Osteocyte (in vitro differentiated cells): Measurements from ENCODE around the gene NFIC. TPM values are rescaled to one million over a fixed set of nuclear protein-coding genes. Genes with fewer than 3 reads are reported as not detected.

ENCODE experiments used
- DNase-seq: peaks from one replicate; pipeline ENCODE4 v3.0.0; 2021; ENCODE audit warnings: mixed read lengths; ENCODE audit not compliant: unreplicated experiment; ENCODE audit errors: extremely low spot score
- H3K27ac Mint-ChIP-seq: one replicate; pipeline ENCODE4 v1.8.0; 2021; ENCODE audit warnings: mild to moderate bottlenecking, mixed read lengths; ENCODE audit not compliant: unreplicated experiment
- H3K27me3 Mint-ChIP-seq: one replicate; pipeline ENCODE4 v1.8.0; 2021; ENCODE audit warnings: mixed read lengths; ENCODE audit not compliant: unreplicated experiment
- H3K36me3 Mint-ChIP-seq: one replicate; pipeline ENCODE4 v1.8.0; 2021; ENCODE audit warnings: mixed read lengths; ENCODE audit not compliant: unreplicated experiment
- H3K4me1 Mint-ChIP-seq: one replicate; pipeline ENCODE4 v1.8.0; 2021; ENCODE audit warnings: mixed read lengths; ENCODE audit not compliant: unreplicated experiment
- H3K4me3 Mint-ChIP-seq: one replicate; pipeline ENCODE4 v1.8.0; 2021; ENCODE audit warnings: mild to moderate bottlenecking, moderate library complexity, mixed read lengths; ENCODE audit not compliant: unreplicated experiment
- H3K9me3 Mint-ChIP-seq: one replicate; pipeline ENCODE4 v1.8.0; 2021; ENCODE audit warnings: mixed read lengths; ENCODE audit not compliant: unreplicated experiment
- total RNA-seq: library from RNA; stranded (reverse); gene quantifications from 2 replicates; pipeline ENCODE4 v1.2.1, GENCODE V29; 2021
- TF ChIP-seq, protein P1 (sequence below): fragments of 200-600 bp; sonication (generic); IDR thresholded peaks from 2 replicates; pipeline ENCODE4 v1.5.0; 2021; ENCODE audit warnings: antibody characterized with exemption, mild to moderate bottlenecking, moderate library complexity

The NFIC gene
- total RNA-seq, 1 donor from 2014 or later, result 63.8 TPM

- Mint-ChIP-seq H3K36me3 (no peaks in the 10 kb centered on the region), H3K4me3 (no peak overlapping the region), H3K27me3 (peaks cover 13% of the 10 kb centered on the region), H3K4me1 (no peaks in the 10 kb centered on the region), H3K27ac (no peak overlapping the region), H3K9me3 (no peaks in the 10 kb centered on the region)
- TF ChIP-seq, protein P1, sequence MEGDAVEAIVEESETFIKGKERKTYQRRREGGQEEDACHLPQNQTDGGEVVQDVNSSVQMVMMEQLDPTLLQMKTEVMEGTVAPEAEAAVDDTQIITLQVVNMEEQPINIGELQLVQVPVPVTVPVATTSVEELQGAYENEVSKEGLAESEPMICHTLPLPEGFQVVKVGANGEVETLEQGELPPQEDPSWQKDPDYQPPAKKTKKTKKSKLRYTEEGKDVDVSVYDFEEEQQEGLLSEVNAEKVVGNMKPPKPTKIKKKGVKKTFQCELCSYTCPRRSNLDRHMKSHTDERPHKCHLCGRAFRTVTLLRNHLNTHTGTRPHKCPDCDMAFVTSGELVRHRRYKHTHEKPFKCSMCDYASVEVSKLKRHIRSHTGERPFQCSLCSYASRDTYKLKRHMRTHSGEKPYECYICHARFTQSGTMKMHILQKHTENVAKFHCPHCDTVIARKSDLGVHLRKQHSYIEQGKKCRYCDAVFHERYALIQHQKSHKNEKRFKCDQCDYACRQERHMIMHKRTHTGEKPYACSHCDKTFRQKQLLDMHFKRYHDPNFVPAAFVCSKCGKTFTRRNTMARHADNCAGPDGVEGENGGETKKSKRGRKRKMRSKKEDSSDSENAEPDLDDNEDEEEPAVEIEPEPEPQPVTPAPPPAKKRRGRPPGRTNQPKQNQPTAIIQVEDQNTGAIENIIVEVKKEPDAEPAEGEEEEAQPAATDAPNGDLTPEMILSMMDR, result no peak
- DNase-seq, result no peak
Measured at GRCh38 chr19:3321696-3322095, 44.7 kb upstream of the NFIC start.

- TF ChIP-seq, protein P1, result no peak
- no peaks in the 10 kb centered on the region for H3K9me3 Mint-ChIP-seq
- DNase-seq, result no peak
- H3K36me3 Mint-ChIP-seq, result no peaks in the 10 kb centered on the region
- H3K27ac Mint-ChIP-seq, result no peak overlapping the region
- no peak overlapping the region for H3K4me3 Mint-ChIP-seq
- peaks cover 13% of the 10 kb centered on the region for H3K27me3 Mint-ChIP-seq
- H3K4me1 Mint-ChIP-seq, result peaks cover 1% of the 10 kb centered on the region
Measured at GRCh38 chr19:3322199-3322978, 44.0 kb upstream of the NFIC start.

- TF ChIP-seq, protein P1, result no peak
- Mint-ChIP-seq H3K27ac (no peak overlapping the region), H3K27me3 (peaks cover 13% of the 10 kb centered on the region), H3K4me1 (peaks cover 1% of the 10 kb centered on the region), H3K36me3 (no peaks in the 10 kb centered on the region), H3K9me3 (no peaks in the 10 kb centered on the region), H3K4me3 (no peak overlapping the region)
- DNase-seq, result no peak
Measured at GRCh38 chr19:3323026-3323425, 43.4 kb upstream of the NFIC start.

GRCh38 chr19:3323658-3324057 is 42.7 kb upstream of the NFIC start:
- H3K9me3 Mint-ChIP-seq, result no peaks in the 10 kb centered on the region
- TF ChIP-seq, protein P1, result no peak
- no peak overlapping the region for H3K4me3 Mint-ChIP-seq
- no peak overlapping the region for H3K27ac Mint-ChIP-seq
- no peaks in the 10 kb centered on the region for H3K36me3 Mint-ChIP-seq
- H3K4me1 Mint-ChIP-seq, result peaks cover 1% of the 10 kb centered on the region
- no peak for DNase-seq
- H3K27me3 Mint-ChIP-seq, result peaks cover 13% of the 10 kb centered on the region

GRCh38 chr19:3324405-3324856 is 42.0 kb upstream of the NFIC start:
- Mint-ChIP-seq H3K9me3 (no peaks in the 10 kb centered on the region), H3K27me3 (peaks cover 15% of the 10 kb centered on the region), H3K4me3 (no peak overlapping the region), H3K4me1 (peaks cover 1% of the 10 kb centered on the region), H3K27ac (no peak overlapping the region), H3K36me3 (no peaks in the 10 kb centered on the region)
- TF ChIP-seq, protein P1, result peak; percentile 65
- no peak for DNase-seq
